Left lung (tissue), 10 donors: ENCODE results near the gene AK1. TPM values are rescaled to one million over a fixed set of nuclear protein-coding genes. Genes with fewer than 3 reads are reported as not detected.
"Not testable (repeated sequence)": the region's sequence is repeated elsewhere in the genome, so short reads cannot be mapped to it uniquely, and the experiment has no call there.

ENCODE experiments used
- ATAC-seq: fragments of 200-7000 bp; cut with Tn5 transposase; one replicate; pipeline ENCODE4 v1.9.1; 2020; ENCODE audit warnings: moderate library complexity
- DNase-seq, 4 donors: peaks; one replicate each; pipeline ENCODE4 v3.0.0-alpha.2; 2013 to 2020
- H3K27ac ChIP-seq, 2 donors: fragments of 200-600 bp; sonication (generic) in 1 of 2; one replicate each; pipeline versions ENCODE4 v1.5.0 to v1.8.0; 2020 to 2021
- H3K27me3 ChIP-seq, 2 donors: fragments of 200-600 bp; sonication (generic) in 1 of 2; one replicate each; pipeline versions ENCODE4 v1.5.0 to v1.8.0; 2020 to 2021
- H3K36me3 ChIP-seq, 2 donors: fragments of 200-600 bp; sonication (generic) in 1 of 2; one replicate each; pipeline versions ENCODE4 v1.5.0 to v1.8.0; 2020 to 2021
- H3K4me1 ChIP-seq, 2 donors: fragments of 200-600 bp; one replicate each; pipeline ENCODE4 v1.8.0; 2021
- H3K4me3 ChIP-seq, 2 donors: fragments of 200-600 bp; sonication (generic) in 1 of 2; one replicate each; pipeline versions ENCODE4 v1.5.0 to v1.8.0; 2020 to 2021; ENCODE audit warnings: mild to moderate bottlenecking in 1 of 2
- H3K9me3 ChIP-seq, 2 donors: fragments of 200-600 bp; sonication (generic) in 1 of 2; one replicate each; pipeline versions ENCODE4 v1.5.0 to v1.8.0; 2020 to 2021
- CTCF ChIP-seq, 2 donors: fragments of 200-600 bp; sonication (generic) in 1 of 2; IDR thresholded peaks; one replicate each; pipeline versions ENCODE4 v1.5.0 to v1.8.0; 2021; ENCODE audit warnings: antibody characterized with exemption in 2 of 2
- intact Hi-C, 2 donors: fragments of 100-400 bp; cut with DNase I; formaldehyde crosslinking; loops; one replicate each; pipeline versions ENCODE4 v1.11.2 to v1.14.2; 2022
- polyA plus RNA-seq, 6 donors: library from polyadenylated mRNA; unstranded; fragments of 120-200 nt; gene quantifications; one replicate each; pipeline ENCODE4 v1.2.1, GENCODE V29; 2013; ENCODE audit not compliant: insufficient read length in 6 of 6
- total RNA-seq, 2 donors: library from RNA; stranded (reverse); fragmentation: NEBNext Ultra II Directional; extraction: Animal tissue kit (Norgen Biotek cat#: 25700); gene quantifications; one replicate each; pipeline ENCODE4 v1.2.1, GENCODE V29; 2021
- donor health status: DM: no; HTN: yes; CAD: no.
- donor health status: DM: no; HTN: no; CAD: no.

AK1 gene
- total and polyA plus RNA-seq, 8 donors, result 47.3 to 264 (median 76.7) TPM

- Histone ChIP-seq H3K9me3 (no peaks in the 10 kb centered on the region), H3K4me1 (peaks cover 56 to 94% of the 10 kb centered on the region in 2 donors), H3K27ac (peak overlapping the region; percentile 87 to 92), H3K27me3 (no peaks in the 10 kb centered on the region), H3K4me3 (no peak overlapping the region), H3K36me3 (peaks cover 0 to 40% of the 10 kb centered on the region in 2 donors)
- intact Hi-C loops, result no loop called here
- no peak for TF ChIP-seq CTCF (IDR thresholded peaks at IDR 0.05)
- no peak for ATAC-seq
- no peak for DNase-seq
Observed at GRCh38 chr9:127837346-127837745, 40.1 kb downstream of the AK1 start.

GRCh38 chr9:127836561-127836960 lies 40.9 kb downstream of the AK1 start:
- H3K4me3 ChIP-seq, DNase-seq, ATAC-seq, H3K9me3 ChIP-seq, intact Hi-C loops, H3K27me3 ChIP-seq: not testable (repeated sequence)
- Histone ChIP-seq H3K27ac (peak overlapping the region; percentile 87 to 92), H3K36me3 (peaks cover 0 to 33% of the 10 kb centered on the region in 2 donors), H3K4me1 (peaks cover 61 to 97% of the 10 kb centered on the region in 2 donors)

GRCh38 chr9:127835991-127836516 lies 41.4 kb downstream of the AK1 start:
- Histone ChIP-seq H3K4me3 (no peak overlapping the region), H3K9me3 (no peaks in the 10 kb centered on the region), H3K27me3 (no peaks in the 10 kb centered on the region), H3K36me3 (peaks cover 0 to 28% of the 10 kb centered on the region in 2 donors), H3K4me1 (peaks cover 61 to 97% of the 10 kb centered on the region in 2 donors), H3K27ac (peak overlapping the region; percentile 87 to 92)
- no peak for TF ChIP-seq CTCF (IDR thresholded peaks at IDR 0.05)
- intact Hi-C loops, result no loop called here
- ATAC-seq, result peak; percentile 46
- DNase-seq, result peak in 2 of 4 donors; percentile 72 to 87

GRCh38 chr9:127833555-127833954 lies 43.9 kb downstream of the AK1 start:
- TF ChIP-seq CTCF (IDR thresholded peaks at IDR 0.05), result no peak
- ATAC-seq (no peak), DNase-seq (no peak)
- peaks cover 55 to 96% of the 10 kb centered on the region in 2 donors for H3K4me1 ChIP-seq
- intact Hi-C loops, result no loop called here
- no peak overlapping the region for H3K4me3 ChIP-seq
- H3K9me3 ChIP-seq, result no peaks in the 10 kb centered on the region
- H3K27me3 ChIP-seq, result no peaks in the 10 kb centered on the region
- peaks cover 0 to 24% of the 10 kb centered on the region in 2 donors for H3K36me3 ChIP-seq
- peak overlapping the region; percentile 87 to 92 for H3K27ac ChIP-seq

- H3K4me3 ChIP-seq, result no peak overlapping the region
- peaks cover 0 to 35% of the 10 kb centered on the region in 2 donors for H3K36me3 ChIP-seq
- TF ChIP-seq CTCF (IDR thresholded peaks at IDR 0.05), result no peak
- intact Hi-C loops, result no loop called here
- H3K27ac ChIP-seq, result peak overlapping the region; percentile 87 to 92
- H3K9me3 ChIP-seq, result no peaks in the 10 kb centered on the region
- DNase-seq, result no peak
- H3K4me1 ChIP-seq, result peaks cover 50 to 97% of the 10 kb centered on the region in 2 donors
- H3K27me3 ChIP-seq, result no peaks in the 10 kb centered on the region
- no peak for ATAC-seq
Observed at GRCh38 chr9:127832248-127832647, 45.2 kb downstream of the AK1 start.
